Esophagus squamous epithelium (tissue), 5 donors: ENCODE data around the gene TNFRSF6B. TPM values are rescaled to one million over a fixed set of nuclear protein-coding genes. Genes with fewer than 3 reads are reported as not detected.

Experiments used
- DNase-seq: peaks from one replicate; lab custom pipeline; 2025; lab: John Stamatoyannopoulos, UW
- H3K27ac ChIP-seq, 4 donors: fragments of 200-600 bp; sonication (generic); one replicate each; pipeline ENCODE4 v1.5.1; 2016 to 2019; ENCODE audit warnings: mild to moderate bottlenecking in 1 of 4
- H3K27me3 ChIP-seq, 4 donors: fragments of 200-600 bp; sonication (generic); 1 replicate in 3 of 4; 2 replicates in 1 of 4; pipeline versions ENCODE4 v1.5.1 to v1.6.0; 2017 to 2021; ENCODE audit warnings: antibody characterized with exemption in 1 of 4
- H3K36me3 ChIP-seq, 3 donors: fragments of 200-600 bp; sonication (generic); one replicate each; pipeline ENCODE4 v1.5.1; 2016 to 2019
- H3K4me1 ChIP-seq, 3 donors: fragments of 200-600 bp; sonication (generic); one replicate each; pipeline ENCODE4 v1.5.1; 2017 to 2019
- H3K4me3 ChIP-seq, 4 donors: fragments of 200-600 bp; sonication (generic); 1 replicate in 3 of 4; 2 replicates in 1 of 4; pipeline ENCODE4 v1.5.1; 2016 to 2019; ENCODE audit warnings: mild to moderate bottlenecking in 2 of 4, moderate library complexity in 1 of 4
- H3K9me3 ChIP-seq, 3 donors: fragments of 200-600 bp; sonication (generic); one replicate each; pipeline ENCODE4 v1.5.1; 2016 to 2019
- POLR2A ChIP-seq, 4 donors: fragments of 450-650 bp; IDR thresholded peaks; one replicate each; pipeline ENCODE4 v1.6.1; 2017; ENCODE audit warnings: antibody characterized with exemption in 4 of 4, mild to moderate bottlenecking in 4 of 4, moderate library complexity in 3 of 4
- WGBS, 2 donors: methylation state at CpG; one replicate each; pipeline ENCODE4 v1.1.5; 2018; 5-methylcytosine and 5-hydroxymethylcytosine counted together
- intact Hi-C: fragments of 100-400 bp; cut with DNase I; formaldehyde crosslinking; loops from one replicate; pipeline ENCODE4 v1.15.0; 2022
- total RNA-seq, 4 donors: library from RNA; depleted of rRNA; stranded (reverse); fragments of >200 nt; gene quantifications; one replicate each; pipeline ENCODE4 v1.1.0, GENCODE V29; 2016
- TF ChIP-seq, protein P1 (sequence below), 6 experiments: fragments of 450-650 bp in 4 of 6; fragments of 200-600 bp in 2 of 6; sonication (generic) in 2 of 6; IDR thresholded peaks; one replicate each; pipeline ENCODE4 v1.5.1; 2016 to 2019; ENCODE audit warnings: antibody characterized with exemption in 6 of 6, mild to moderate bottlenecking in 4 of 6, moderate library complexity in 4 of 6
- donor health status: DM: yes; HTN: yes; CAD: no.

The TNFRSF6B gene
- total RNA-seq, 4 donors from 2014 or later, result 2.5 to 15.2 (median 10.6) TPM

GRCh38 chr20:63652192-63652980 is 44.1 kb upstream of the TNFRSF6B start:
- Histone ChIP-seq H3K9me3 (no peaks in the 10 kb centered on the region), H3K27ac (peak overlapping the region in 2 of 4 donors; percentile 9 to 52), H3K4me1 (peaks cover 19 to 44% (median 25%) of the 10 kb centered on the region in 3 donors), H3K27me3 (peaks cover 0 to 13% (median 0%) of the 10 kb centered on the region in 4 donors), H3K36me3 (no peaks in the 10 kb centered on the region), H3K4me3 (peak overlapping the region; percentile 35 to 78 (median 50))
- no peak for DNase-seq
- intact Hi-C loops, result no loop called here
- WGBS, 2 donors, result 0% methylated on average over 5 of the region's 91 CpGs; no CpG with 5 or more reads in 1 of the 2 donors
- TF ChIP-seq POLR2A (IDR thresholded peaks at IDR 0.05), result no peak
- TF ChIP-seq, protein P1, sequence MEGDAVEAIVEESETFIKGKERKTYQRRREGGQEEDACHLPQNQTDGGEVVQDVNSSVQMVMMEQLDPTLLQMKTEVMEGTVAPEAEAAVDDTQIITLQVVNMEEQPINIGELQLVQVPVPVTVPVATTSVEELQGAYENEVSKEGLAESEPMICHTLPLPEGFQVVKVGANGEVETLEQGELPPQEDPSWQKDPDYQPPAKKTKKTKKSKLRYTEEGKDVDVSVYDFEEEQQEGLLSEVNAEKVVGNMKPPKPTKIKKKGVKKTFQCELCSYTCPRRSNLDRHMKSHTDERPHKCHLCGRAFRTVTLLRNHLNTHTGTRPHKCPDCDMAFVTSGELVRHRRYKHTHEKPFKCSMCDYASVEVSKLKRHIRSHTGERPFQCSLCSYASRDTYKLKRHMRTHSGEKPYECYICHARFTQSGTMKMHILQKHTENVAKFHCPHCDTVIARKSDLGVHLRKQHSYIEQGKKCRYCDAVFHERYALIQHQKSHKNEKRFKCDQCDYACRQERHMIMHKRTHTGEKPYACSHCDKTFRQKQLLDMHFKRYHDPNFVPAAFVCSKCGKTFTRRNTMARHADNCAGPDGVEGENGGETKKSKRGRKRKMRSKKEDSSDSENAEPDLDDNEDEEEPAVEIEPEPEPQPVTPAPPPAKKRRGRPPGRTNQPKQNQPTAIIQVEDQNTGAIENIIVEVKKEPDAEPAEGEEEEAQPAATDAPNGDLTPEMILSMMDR (IDR thresholded peaks at IDR 0.05), result no peak

DNA sequence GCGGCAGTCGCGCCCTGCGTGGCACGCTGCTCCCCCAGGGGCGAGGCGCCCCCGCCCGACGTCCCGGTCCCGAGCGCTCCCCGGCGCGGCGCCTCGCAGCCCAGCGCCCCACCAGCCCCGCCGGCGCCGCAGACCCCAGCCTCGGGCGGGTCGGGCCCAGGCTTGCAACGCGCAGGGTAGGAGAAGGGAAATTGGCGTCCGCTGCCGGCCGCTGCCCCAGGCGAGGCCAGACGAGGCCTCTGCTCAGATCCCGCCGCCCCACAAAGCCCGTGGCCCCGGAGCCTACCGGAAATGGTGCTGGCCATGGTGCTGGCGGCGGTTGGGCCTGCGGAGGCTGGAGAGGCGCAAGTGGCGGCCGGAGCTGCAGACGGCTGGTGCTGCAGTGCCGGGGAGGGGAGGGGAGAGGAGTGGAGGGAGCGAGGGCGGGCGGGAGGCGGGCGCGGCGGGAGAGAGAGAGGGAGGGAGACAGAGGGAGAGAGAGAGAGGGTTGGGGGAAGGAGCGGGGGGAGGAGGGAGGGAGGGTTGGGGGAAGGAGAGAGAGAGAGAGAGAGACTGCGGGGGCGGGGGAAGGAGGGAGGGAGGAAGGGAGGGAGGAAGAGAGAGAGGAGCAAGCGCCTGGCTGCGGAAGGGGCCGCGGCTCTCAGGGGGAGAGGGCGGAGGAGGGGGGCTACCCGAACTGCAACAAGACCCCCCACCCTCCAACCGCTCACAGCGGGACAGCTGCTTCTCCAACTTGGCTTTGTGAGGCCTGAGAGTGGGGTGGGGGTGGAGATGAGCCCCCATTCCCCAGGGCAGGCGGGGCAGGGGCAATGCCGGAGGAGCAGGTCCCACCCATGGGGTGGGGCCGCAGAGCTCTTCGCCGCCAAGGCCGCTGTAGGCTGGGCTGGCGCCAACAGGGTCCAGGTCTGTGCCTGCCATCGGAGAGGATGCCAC is 43.1 kb upstream of the TNFRSF6B start, which contains the start of gene STMN3:
Gene STMN3, minus strand, starts transcription at position 384 of the 933 bp plus-strand sequence. Its CDS starts 79 bp downstream, at position 305.
- Histone ChIP-seq H3K4me3 (peak within 1 kb of the TSS; percentile 35 to 78 (median 50)), H3K9me3 (no peaks in the 10 kb centered on the region), H3K36me3 (no peaks in the 10 kb centered on the region), H3K27ac (peak within 1 kb of the TSS in 3 of 4 donors; percentile 40 to 81 (median 69)), H3K27me3 (peaks cover 0 to 13% (median 0%) of the 10 kb centered on the region in 4 donors), H3K4me1 (peaks cover 24 to 52% (median 30%) of the 10 kb centered on the region in 3 donors)
- TF ChIP-seq, protein P1 (IDR thresholded peaks at IDR 0.05), result no peak
- TF ChIP-seq POLR2A (IDR thresholded peaks at IDR 0.05), result no peak
- DNase-seq, result no peak
- whole genome bisulfite sequencing, 2 donors, result 0 to 2% methylated on average over 11 to 12 of the region's 73 CpGs
- intact Hi-C loops, result no loop called here

GRCh38 chr20:63653974-63654668 is 42.3 kb upstream of the TNFRSF6B start:
- Histone ChIP-seq H3K27me3 (peaks cover 0 to 13% (median 0%) of the 10 kb centered on the region in 4 donors), H3K4me3 (peak overlapping the region; percentile 35 to 78 (median 50)), H3K36me3 (no peaks in the 10 kb centered on the region), H3K4me1 (peaks cover 26 to 57% (median 36%) of the 10 kb centered on the region in 3 donors), H3K27ac (peak overlapping the region in 3 of 4 donors; percentile 40 to 81 (median 69)), H3K9me3 (no peaks in the 10 kb centered on the region)
- WGBS, 2 donors, result 30 to 43% methylated on average over 6 to 12 of the region's 15 CpGs
- DNase-seq, result no peak
- no peak for TF ChIP-seq POLR2A (IDR thresholded peaks at IDR 0.05)
- TF ChIP-seq, protein P1 (IDR thresholded peaks at IDR 0.05), result no peak
- intact Hi-C loops, result no loop called here

- Histone ChIP-seq H3K4me1 (peaks cover 32 to 64% (median 38%) of the 10 kb centered on the region in 3 donors), H3K4me3 (no peak overlapping the region), H3K27me3 (peaks cover 0 to 13% (median 0%) of the 10 kb centered on the region in 4 donors), H3K36me3 (no peaks in the 10 kb centered on the region), H3K27ac (no peak overlapping the region), H3K9me3 (no peaks in the 10 kb centered on the region)
- TF ChIP-seq, protein P1 (IDR thresholded peaks at IDR 0.05), result no peak
- no peak for TF ChIP-seq POLR2A (IDR thresholded peaks at IDR 0.05)
- DNase-seq, result no peak
- WGBS, 2 donors, result 60% methylated on average over 4 of the region's 4 CpGs; no CpG with 5 or more reads in 1 of the 2 donors
- intact Hi-C loops, result no loop called here
These were observed 41.2 kb upstream of the TNFRSF6B start for GRCh38 chr20:63655249-63655648.
